Adrenal gland (tissue), 12 donors: ENCODE measurements around the gene PER1. TPM values are rescaled to one million over a fixed set of nuclear protein-coding genes. Genes with fewer than 3 reads are reported as not detected.

Experiments
- DNase-seq, 7 donors: peaks; one replicate each; pipeline ENCODE4 v3.0.0-alpha.2; 2019 to 2020
- H3K27ac ChIP-seq, 5 donors: fragments of 200-600 bp; sonication (generic) in 4 of 5; 1 replicate in 3 of 5; 2 replicates in 2 of 5; pipeline versions ENCODE4 v1.5.1 to v1.8.0; 2016 to 2020; ENCODE audit warnings: mild to moderate bottlenecking in 1 of 5
- H3K27me3 ChIP-seq: fragments of 200-600 bp; 2 replicates; pipeline ENCODE4 v1.8.0; 2021
- H3K36me3 ChIP-seq, 2 donors: fragments of 200-600 bp; replicated peaks in 1 of 2; 1 replicate in 1 of 2; 2 replicates in 1 of 2; pipeline versions ENCODE4 v1.5.1 to v1.8.0; 2018 to 2022
- H3K4me1 ChIP-seq, 2 donors: fragments of 200-600 bp; replicated peaks in 1 of 2; 1 replicate in 1 of 2; 2 replicates in 1 of 2; pipeline versions ENCODE4 v1.5.1 to v1.8.0; 2018 to 2021
- H3K4me3 ChIP-seq, 4 donors: fragments of 200-600 bp; sonication (generic) in 3 of 4; one replicate each; pipeline ENCODE4 v1.5.1; 2016 to 2018
- H3K9me3 ChIP-seq, 3 donors: fragments of 200-600 bp; sonication (generic) in 1 of 3; replicated peaks in 1 of 3; 1 replicate in 2 of 3; 2 replicates in 1 of 3; pipeline versions ENCODE4 v1.5.1 to v1.8.0; 2016 to 2021
- POLR2A ChIP-seq, 2 donors: fragments of 450-650 bp; IDR thresholded peaks; one replicate each; pipeline ENCODE4 v1.6.1; 2017; ENCODE audit warnings: antibody characterized with exemption in 2 of 2, mild to moderate bottlenecking in 2 of 2, moderate library complexity in 1 of 2
- WGBS, 4 donors: extraction: QIAGEN DNeasy Blood & Tissue Kit in 2 of 4; methylation state at CpG; one replicate each; pipeline versions ENCODE4 v1.1.5 to v1.1.7; 2013 to 2017; 5-methylcytosine and 5-hydroxymethylcytosine counted together
- intact Hi-C, 2 donors: fragments of 100-400 bp; cut with DNase I; formaldehyde crosslinking; loops; one replicate each; pipeline versions ENCODE4 v1.14.1 to v1.15.0; 2022 to 2023
- polyA plus RNA-seq, 3 donors: library from polyadenylated mRNA; stranded (reverse); fragments of 200-250 nt in 2 of 3; fragments of 350-450 nt in 1 of 3; fragmentation: Illumina TruSeq in 1 of 3; extraction: RNeasy Lipid Tissue Mini Kit (QIAGEN cat#74804) in 1 of 3; gene quantifications; one replicate each; pipeline ENCODE4 v1.2.3, GENCODE V29; 2013 to 2014
- total RNA-seq, 9 donors: library from RNA; depleted of rRNA in 4 of 9; stranded (reverse); fragments of >200 nt in 4 of 9; fragments of 120-200 nt in 1 of 9; fragmentation: NEBNext Ultra II Directional in 1 of 9; extraction: Animal tissue kit (Norgen Biotek cat#: 25700) in 1 of 9; gene quantifications; one replicate each; pipeline versions ENCODE4 v1.1.0 to v1.2.4, GENCODE V29; 2013 to 2023
- TF ChIP-seq, protein P1 (sequence below), 6 experiments: fragments of 450-650 bp in 4 of 6; fragments of 200-600 bp in 2 of 6; sonication (generic) in 1 of 6; IDR thresholded peaks; 1 replicate in 5 of 6; 2 replicates in 1 of 6; pipeline versions ENCODE4 v1.5.1 to v1.8.0; 2016 to 2021; ENCODE audit warnings: antibody characterized with exemption in 6 of 6, mild to moderate bottlenecking in 2 of 6, moderate library complexity in 1 of 6
- donor health status: healthy with polysubstance abuse.
- donor health status: Bipolar disorder and iron deficiency.
- donor health status: DM: yes; HTN: yes; CAD: no.
- donor health status: DM: no; HTN: no; CAD: no.
- donor health status: DM: no; HTN: no; CAD: no.
- donor health status: DM: yes; HTN: yes; CAD: no.

Gene PER1
- total and polyA plus RNA-seq, 12 donors = 9.9 to 360 (median 108) TPM

- DNase-seq = peak in 5 of 7 donors; percentile 28 to 56 (median 51)
Measured at GRCh38 chr17:8146381-8147140, 5.6 kb downstream of the PER1 start.

GRCh38 chr17:8145811-8146210 is 6.4 kb downstream of the PER1 start:
- H3K27me3 ChIP-seq = no peaks in the 10 kb centered on the region
- TF ChIP-seq POLR2A (IDR thresholded peaks at IDR 0.05) = no peak
- TF ChIP-seq, protein P1, sequence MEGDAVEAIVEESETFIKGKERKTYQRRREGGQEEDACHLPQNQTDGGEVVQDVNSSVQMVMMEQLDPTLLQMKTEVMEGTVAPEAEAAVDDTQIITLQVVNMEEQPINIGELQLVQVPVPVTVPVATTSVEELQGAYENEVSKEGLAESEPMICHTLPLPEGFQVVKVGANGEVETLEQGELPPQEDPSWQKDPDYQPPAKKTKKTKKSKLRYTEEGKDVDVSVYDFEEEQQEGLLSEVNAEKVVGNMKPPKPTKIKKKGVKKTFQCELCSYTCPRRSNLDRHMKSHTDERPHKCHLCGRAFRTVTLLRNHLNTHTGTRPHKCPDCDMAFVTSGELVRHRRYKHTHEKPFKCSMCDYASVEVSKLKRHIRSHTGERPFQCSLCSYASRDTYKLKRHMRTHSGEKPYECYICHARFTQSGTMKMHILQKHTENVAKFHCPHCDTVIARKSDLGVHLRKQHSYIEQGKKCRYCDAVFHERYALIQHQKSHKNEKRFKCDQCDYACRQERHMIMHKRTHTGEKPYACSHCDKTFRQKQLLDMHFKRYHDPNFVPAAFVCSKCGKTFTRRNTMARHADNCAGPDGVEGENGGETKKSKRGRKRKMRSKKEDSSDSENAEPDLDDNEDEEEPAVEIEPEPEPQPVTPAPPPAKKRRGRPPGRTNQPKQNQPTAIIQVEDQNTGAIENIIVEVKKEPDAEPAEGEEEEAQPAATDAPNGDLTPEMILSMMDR (IDR thresholded peaks at IDR 0.05) = no peak
- H3K4me1 ChIP-seq = peaks cover 12 to 30% of the 10 kb centered on the region in 2 donors
- H3K27ac ChIP-seq = peak overlapping the region in 2 of 5 donors; percentile 76 to 81
- intact Hi-C loops = no loop called here
- no peaks in the 10 kb centered on the region for H3K9me3 ChIP-seq
- H3K4me3 ChIP-seq = no peak overlapping the region
- WGBS, 4 donors = 87 to 93% (median 90%) methylated on average over 6 to 12 of the region's 12 CpGs
- peak in 2 of 7 donors; percentile 24 to 57 for DNase-seq
- peaks cover 0 to 100% of the 10 kb centered on the region in 2 donors for H3K36me3 ChIP-seq

More at GRCh38 chr17:8146381-8147140, 5.6 kb downstream of the PER1 start:
- peak overlapping the region; percentile 6 to 81 (median 19) for H3K27ac ChIP-seq
- no peak for TF ChIP-seq POLR2A (IDR thresholded peaks at IDR 0.05)
- TF ChIP-seq, protein P1 (IDR thresholded peaks at IDR 0.05) = no peak
- H3K9me3 ChIP-seq = no peaks in the 10 kb centered on the region
- H3K4me3 ChIP-seq = no peak overlapping the region
- H3K36me3 ChIP-seq = peaks cover 0 to 92% of the 10 kb centered on the region in 2 donors
- H3K27me3 ChIP-seq = no peaks in the 10 kb centered on the region
- intact Hi-C loops = no loop called here
- H3K4me1 ChIP-seq = peaks cover 14 to 32% of the 10 kb centered on the region in 2 donors
- 57 to 69% (median 65%) methylated on average over 14 of the region's 14 CpGs for WGBS, 4 donors

DNA sequence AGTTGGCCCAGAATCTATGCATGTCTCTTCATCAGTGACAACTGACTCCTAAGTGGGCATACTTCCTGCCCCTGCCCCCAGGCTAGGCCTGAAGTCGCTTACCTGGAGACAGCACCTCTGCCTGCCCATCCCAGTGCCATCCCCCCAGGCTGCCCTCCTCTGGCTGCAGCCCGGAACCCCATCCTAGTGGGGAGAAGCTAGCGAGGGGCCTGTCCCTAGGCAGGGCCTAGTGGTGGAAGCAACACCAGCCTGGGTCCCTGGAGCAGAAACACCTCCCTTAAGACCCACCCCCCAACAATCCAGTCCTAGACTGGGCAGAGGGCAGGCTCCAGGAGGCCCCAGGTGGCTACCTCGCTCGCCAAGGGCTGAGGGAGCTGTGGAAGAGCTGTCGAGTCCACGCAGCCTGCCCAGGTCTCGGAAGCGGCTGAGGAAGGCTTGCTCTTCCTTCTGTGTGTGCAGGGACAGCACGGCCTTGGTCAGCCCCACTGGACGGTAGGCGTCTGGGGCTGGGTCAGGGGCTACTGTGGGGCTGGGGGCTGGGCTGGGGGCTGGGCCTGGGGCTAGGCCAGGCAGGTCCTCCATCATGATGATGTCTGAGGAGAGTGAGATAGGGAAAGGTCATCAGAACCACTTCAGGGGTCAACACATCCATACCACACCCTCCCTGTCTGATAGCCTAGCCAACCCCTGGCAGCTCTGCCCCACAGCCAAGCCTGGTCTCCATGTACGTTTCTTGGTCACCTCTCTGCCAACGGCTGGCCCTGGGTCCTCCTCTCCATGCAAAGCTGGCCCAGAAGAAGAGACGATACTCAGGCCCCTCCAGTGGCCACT is 7.6 kb downstream of the PER1 start:
- intact Hi-C loops = no loop called here
- 63 to 88% (median 83%) methylated on average over 3 to 15 of the region's 15 CpGs for WGBS, 4 donors
- DNase-seq = peak in 2 of 7 donors; percentile 39 to 57
- peaks cover 0 to 100% of the 10 kb centered on the region in 2 donors for H3K36me3 ChIP-seq
- H3K4me1 ChIP-seq = peaks cover 0 to 19% of the 10 kb centered on the region in 2 donors
- no peak overlapping the region for H3K4me3 ChIP-seq
- H3K27me3 ChIP-seq = no peaks in the 10 kb centered on the region
- peak overlapping the region in 2 of 5 donors; percentile 4 to 34 for H3K27ac ChIP-seq
- no peaks in the 10 kb centered on the region for H3K9me3 ChIP-seq
- TF ChIP-seq, protein P1 (IDR thresholded peaks at IDR 0.05) = no peak
- no peak for TF ChIP-seq POLR2A (IDR thresholded peaks at IDR 0.05)
